ENCODE measurements around the gene FAIM2. TPM values are rescaled to one million over a fixed set of nuclear protein-coding genes. Genes with fewer than 3 reads are reported as not detected.

Gene FAIM2
- polyA plus RNA-seq, 3 donors, result 2.1 to 5.9 (median 2.8) TPM

GRCh38 chr12:49900371-49900770, 3.3 kb downstream of the FAIM2 start:
- no peak for DNase-seq (ENCODE audit: low read depth in 3 of 3, low spot score in 2 of 3)

GRCh38 chr12:49899921-49900320, 3.8 kb downstream of the FAIM2 start:
- DNase-seq (ENCODE audit: low read depth in 3 of 3, low spot score in 2 of 3), result no peak

GRCh38 chr12:49899286-49899843, 4.3 kb downstream of the FAIM2 start:
- no peak for DNase-seq (ENCODE audit: low read depth in 3 of 3, low spot score in 2 of 3)

- no peak for DNase-seq (ENCODE audit: low read depth in 3 of 3, low spot score in 2 of 3)
These were observed 6.4 kb downstream of the FAIM2 start for GRCh38 chr12:49897276-49897675.

- no peak for DNase-seq (ENCODE audit: low read depth in 3 of 3, low spot score in 2 of 3)
These were observed 7.9 kb downstream of the FAIM2 start for GRCh38 chr12:49895773-49896172.

- DNase-seq (ENCODE audit: low read depth in 3 of 3, low spot score in 2 of 3), result no peak
These were observed 8.9 kb downstream of the FAIM2 start for GRCh38 chr12:49894751-49895148.

GRCh38 chr12:49893753-49894750, 9.6 kb downstream of the FAIM2 start:
- DNase-seq (ENCODE audit: low read depth in 3 of 3, low spot score in 2 of 3), result no peak

- DNase-seq (ENCODE audit: low read depth in 3 of 3, low spot score in 2 of 3), result no peak
These were observed 10.9 kb downstream of the FAIM2 start for GRCh38 chr12:49892732-49893317.

- DNase-seq (ENCODE audit: low read depth in 3 of 3, low spot score in 2 of 3), result no peak
These were observed 11.5 kb downstream of the FAIM2 start for GRCh38 chr12:49892084-49892731.

DNA sequence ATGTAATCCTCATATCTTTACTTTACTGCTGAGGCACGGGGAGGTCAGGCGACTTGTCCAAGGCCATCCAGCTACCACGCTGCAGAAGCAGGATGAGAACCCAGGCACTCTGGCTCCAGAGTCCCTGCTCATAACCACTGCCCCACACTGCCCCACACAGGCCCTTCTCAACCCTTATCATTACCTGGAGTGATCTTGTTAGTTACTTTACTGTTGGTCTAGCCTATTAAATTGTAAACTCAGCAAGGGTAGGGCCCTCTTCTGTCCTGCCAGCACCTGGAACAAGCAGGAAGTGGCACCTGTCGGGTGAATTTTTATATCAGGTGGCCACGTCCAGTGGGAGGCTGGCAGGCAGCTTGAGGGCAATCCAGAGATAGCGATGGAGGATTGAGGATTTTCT, 12.2 kb downstream of the FAIM2 start:
- DNase-seq (ENCODE audit: low read depth in 3 of 3, low spot score in 2 of 3), result no peak

DNA sequence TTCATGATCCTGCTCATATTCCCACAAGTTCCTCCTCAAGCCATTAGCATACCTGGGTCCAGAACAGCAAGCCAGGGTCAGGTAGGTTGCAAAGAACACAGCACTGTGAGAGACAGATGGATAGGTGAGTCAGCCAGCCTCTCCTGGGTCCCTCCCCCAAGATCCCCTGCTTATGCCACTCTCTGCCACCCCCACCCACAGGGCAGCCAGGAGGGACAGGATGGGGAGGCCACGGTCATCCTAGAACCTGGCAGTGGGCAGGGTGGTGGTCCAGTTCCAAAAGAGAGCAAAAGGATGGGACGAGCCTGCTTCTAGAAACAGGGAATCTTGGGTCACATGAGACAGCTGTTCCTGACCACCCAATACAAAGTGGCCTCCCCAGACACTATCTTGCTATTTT, 12.7 kb downstream of the FAIM2 start:
- DNase-seq (ENCODE audit: low read depth in 3 of 3, low spot score in 2 of 3), result no peak

- no peak for DNase-seq (ENCODE audit: low read depth in 3 of 3, low spot score in 2 of 3)
These were observed 13.6 kb downstream of the FAIM2 start for GRCh38 chr12:49890096-49890461.

GRCh38 chr12:49889361-49890095, 14.2 kb downstream of the FAIM2 start:
- DNase-seq (ENCODE audit: low read depth in 3 of 3, low spot score in 2 of 3), result no peak

- no peak for DNase-seq (ENCODE audit: low read depth in 3 of 3, low spot score in 2 of 3)
These were observed 15.1 kb downstream of the FAIM2 start for GRCh38 chr12:49888461-49889151.

DNA sequence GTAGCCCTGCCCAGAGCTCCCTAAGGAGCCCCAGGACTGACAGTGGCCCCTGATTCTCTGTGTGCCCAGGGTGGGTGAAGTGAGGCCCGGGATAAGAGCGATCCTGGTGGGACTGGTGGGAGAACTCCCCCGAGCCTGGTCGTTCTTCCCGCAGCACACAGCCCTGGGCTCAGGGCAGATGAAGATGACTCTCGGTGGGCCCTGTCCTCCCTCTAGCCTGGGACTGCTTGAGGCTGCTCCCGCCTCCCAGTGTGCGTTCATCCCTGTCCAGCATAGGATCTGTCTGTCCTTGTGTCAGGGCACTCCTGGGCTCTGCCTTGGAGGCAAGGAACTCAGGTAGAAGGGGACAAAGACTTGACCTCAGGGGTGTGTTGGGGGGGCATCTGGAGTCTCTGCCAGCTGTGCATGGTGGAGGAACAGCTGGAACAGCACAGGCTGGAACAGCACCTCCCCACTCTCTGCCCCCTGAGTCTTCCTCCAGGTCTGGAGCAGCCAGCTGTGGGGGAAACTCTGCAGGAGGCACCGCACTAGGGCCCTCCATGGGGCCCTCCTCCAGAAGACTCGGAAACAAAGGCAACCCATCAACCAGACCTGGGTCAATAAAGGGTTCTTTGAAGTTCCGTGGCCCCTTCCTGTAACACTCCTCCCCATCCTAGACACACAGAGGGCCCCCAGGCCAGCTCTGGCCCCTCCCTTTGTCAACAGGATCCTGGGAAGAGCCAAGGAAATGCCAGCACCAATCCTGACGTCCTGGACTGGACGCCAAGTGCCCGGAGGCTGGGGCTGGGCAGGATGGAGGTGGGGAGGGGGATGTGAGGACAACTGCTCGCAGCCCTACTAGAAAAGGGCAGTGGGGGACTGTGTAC, 15.9 kb downstream of the FAIM2 start:
- no peak for DNase-seq (ENCODE audit: low read depth in 3 of 3, low spot score in 2 of 3)

DNA sequence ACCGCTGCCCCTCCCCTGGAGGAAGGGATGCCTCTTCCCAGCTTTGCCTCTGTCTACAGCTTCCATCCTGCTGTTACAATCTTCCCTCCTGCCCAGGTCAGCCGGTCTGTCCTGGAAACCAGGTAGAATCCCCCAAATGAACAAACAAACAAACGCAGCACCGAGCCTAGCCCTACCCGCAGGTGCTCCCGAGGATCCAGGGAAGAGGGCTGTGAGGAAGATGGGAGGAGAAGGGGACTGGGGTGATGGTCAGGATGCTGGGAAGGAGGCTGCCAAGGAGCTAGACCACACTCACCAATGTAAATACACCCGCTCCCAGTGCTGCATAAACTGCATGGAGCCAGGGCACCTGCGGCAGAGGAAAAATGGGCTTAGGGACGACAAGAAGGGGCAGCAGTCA, 16.6 kb downstream of the FAIM2 start:
- no peak for DNase-seq (ENCODE audit: low read depth in 3 of 3, low spot score in 2 of 3)

GRCh38 chr12:49885663-49886461, 17.8 kb downstream of the FAIM2 start:
- no peak for DNase-seq (ENCODE audit: low read depth in 3 of 3, low spot score in 2 of 3)

- no peak for DNase-seq (ENCODE audit: low read depth in 3 of 3, low spot score in 2 of 3)
These were observed 18.6 kb downstream of the FAIM2 start for GRCh38 chr12:49885118-49885517.

All from right renal cortex interstitium (tissue), 3 donors.